ENCODE results near the gene PKIB. TPM values are rescaled to one million over a fixed set of nuclear protein-coding genes. Genes with fewer than 3 reads are reported as not detected.
A peak's percentile ranks its signal among the peaks of the same experiment; 100 is the strongest.

The PKIB gene
- 0.36 TPM for polyA plus RNA-seq (2013)

DNA sequence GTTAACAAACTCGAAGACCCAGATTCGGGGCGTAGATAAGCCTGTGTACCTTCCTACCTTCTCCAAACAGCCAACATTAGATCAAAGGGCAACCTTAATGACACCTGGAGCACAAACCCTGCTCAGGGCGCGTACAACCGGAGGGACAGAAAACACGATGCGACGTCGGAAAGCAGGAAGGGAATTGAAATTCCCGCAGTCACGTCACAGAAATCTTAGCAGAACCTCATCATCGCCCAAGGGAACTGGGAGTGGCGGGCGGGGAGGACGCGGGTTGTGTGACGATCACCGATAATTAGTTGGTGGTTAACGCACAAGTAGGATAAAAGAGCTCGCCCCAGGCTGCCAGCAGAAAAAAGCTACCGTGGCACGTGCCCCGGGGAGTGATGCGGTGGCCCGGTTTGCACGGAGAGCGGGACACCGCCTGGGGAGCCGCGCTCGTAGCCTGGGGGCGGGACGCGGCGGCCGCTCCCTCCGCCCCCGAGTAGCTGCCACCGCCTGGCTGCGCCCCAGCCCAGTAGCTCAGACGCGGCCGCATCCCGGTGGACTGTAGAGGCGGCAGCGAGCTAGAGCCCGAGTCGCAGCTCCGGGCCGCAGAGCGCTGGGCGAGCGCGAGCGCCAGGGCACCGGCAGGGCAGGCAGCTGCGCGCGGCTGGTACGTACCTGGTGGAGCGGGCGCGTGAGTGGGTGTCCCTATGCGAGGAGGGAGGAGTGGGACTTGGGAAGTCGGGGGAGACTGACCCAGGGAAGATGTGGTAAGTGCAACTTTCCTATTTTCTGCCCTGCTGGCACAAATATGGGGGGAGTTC lies at the start of gene PKIB:
Gene PKIB (plus strand): TSS at position 525 of the 809 bp plus-strand sequence. CDS start 107,390 bp downstream, outside the sequence.
- H3K9me3 ChIP-seq (ENCODE audit: control extremely low read depth in 1 of 5, control insufficient read depth in 4 of 5, insufficient read depth in 2 of 5, low read depth in 1 of 5, low read length in 4 of 5), result no peaks in the 10 kb centered on the region
- under 1% methylated on average over 62 of the region's 66 CpGs for WGBS (ENCODE audit: insufficient coverage)
- ChIA-PET POLR2A (no interaction called here), CTCF (interaction anchor here (1.0 to 4.0 kb wide), 4 partner anchors 14 to 230 kb away, joined by 3 to 18 read pairs (median 6); no protein-coding TSS in a partner anchor)
- peak; percentile 76 to 85 (median 81) for DNase-seq
- peaks cover 0 to 47% (median 25%) of the 10 kb centered on the region in 5 experiments for H3K27me3 ChIP-seq (replicated peaks in 2 of 5; ENCODE audit: control insufficient read depth in 4 of 5, insufficient read depth in 5 of 5, low read length in 4 of 5)
- peak within 1 kb of the TSS; percentile 53 to 88 (median 74) for H3K4me3 ChIP-seq (ENCODE audit: control insufficient read depth in 1 of 7, extremely low read depth in 1 of 7, insufficient read depth in 4 of 7, low read depth in 2 of 7, low read length in 6 of 7)
- peaks cover 2 to 21% (median 18%) of the 10 kb centered on the region in 4 experiments for H3K4me1 ChIP-seq (ENCODE audit: control extremely low read depth in 1 of 4, control insufficient read depth in 4 of 4, insufficient read depth in 4 of 4, low read length in 3 of 4)
- no peak within 1 kb of the TSS for H3K27ac ChIP-seq (ENCODE audit: insufficient read depth in 1 of 2, low read depth in 1 of 2, low read length in 2 of 2, poor library complexity in 1 of 2, severe bottlenecking in 2 of 2)
- H3K36me3 ChIP-seq (ENCODE audit: control insufficient read depth in 4 of 4, insufficient read depth in 4 of 4, low read length in 3 of 4), result no peaks in the 10 kb centered on the region

DNA sequence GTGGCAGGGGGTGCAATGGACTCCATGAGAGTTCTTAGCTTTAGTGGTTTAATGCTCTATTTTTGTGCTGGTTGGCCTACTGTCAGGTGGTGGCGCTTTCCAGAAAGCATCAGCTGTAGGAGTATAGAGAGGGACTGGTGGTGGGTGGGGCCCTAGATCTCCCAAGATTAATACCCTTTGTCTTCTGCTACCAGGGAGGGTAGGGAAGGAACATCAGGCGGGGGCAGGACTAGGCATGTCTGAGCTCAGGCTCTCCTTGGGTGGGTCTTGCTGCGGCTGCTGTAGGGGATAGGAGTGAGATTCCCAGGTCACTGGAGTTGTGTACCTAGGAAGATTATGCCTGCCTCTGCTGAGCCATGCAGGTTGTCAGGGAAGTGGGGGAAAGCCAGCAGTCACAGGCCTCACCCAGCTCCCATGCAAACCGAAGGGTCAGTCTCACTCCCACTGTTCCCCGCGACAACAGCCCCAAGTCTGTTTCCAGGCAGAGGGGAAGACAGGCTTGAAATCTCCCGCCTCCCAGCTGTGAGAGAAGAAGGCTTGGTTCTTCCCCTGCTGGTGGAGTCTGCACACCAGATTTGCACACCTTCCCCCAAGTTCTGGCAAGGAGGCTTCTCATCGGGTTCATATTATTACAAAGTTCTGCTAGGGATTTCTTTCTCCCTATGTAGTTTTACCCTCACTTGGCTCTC lies 46.7 kb upstream of the PKIB start:
- Histone ChIP-seq H3K36me3 (ENCODE audit: control insufficient read depth in 4 of 4, insufficient read depth in 4 of 4, low read length in 3 of 4) (no peaks in the 10 kb centered on the region), H3K4me3 (ENCODE audit: control insufficient read depth in 1 of 7, extremely low read depth in 1 of 7, insufficient read depth in 4 of 7, low read depth in 2 of 7, low read length in 6 of 7) (no peak overlapping the region), H3K9me3 (ENCODE audit: control extremely low read depth in 1 of 5, control insufficient read depth in 4 of 5, insufficient read depth in 2 of 5, low read depth in 1 of 5, low read length in 4 of 5) (peaks cover 0 to 4% (median 0%) of the 10 kb centered on the region in 5 experiments), H3K4me1 (ENCODE audit: control extremely low read depth in 1 of 4, control insufficient read depth in 4 of 4, insufficient read depth in 4 of 4, low read length in 3 of 4) (no peaks in the 10 kb centered on the region), H3K27ac (ENCODE audit: insufficient read depth in 1 of 2, low read depth in 1 of 2, low read length in 2 of 2, poor library complexity in 1 of 2, severe bottlenecking in 2 of 2) (no peak overlapping the region), H3K27me3 (replicated peaks in 2 of 5; ENCODE audit: control insufficient read depth in 4 of 5, insufficient read depth in 5 of 5, low read length in 4 of 5) (no peaks in the 10 kb centered on the region)
- no peak for DNase-seq
- ChIA-PET POLR2A (no interaction called here), CTCF (interaction anchor here (1.1 kb wide), 1 partner anchor 33 kb away, joined by 3 read pairs; no protein-coding TSS in a partner anchor)
- WGBS (ENCODE audit: insufficient coverage), result 100% methylated on average over 7 of the region's 8 CpGs

GRCh38 chr6:122564230-122564629 lies 46.0 kb upstream of the PKIB start:
- WGBS (ENCODE audit: insufficient coverage), result 100% methylated on average over 2 of the region's 3 CpGs
- no peaks in the 10 kb centered on the region for H3K36me3 ChIP-seq (ENCODE audit: control insufficient read depth in 4 of 4, insufficient read depth in 4 of 4, low read length in 3 of 4)
- POLR2A ChIA-PET, result no interaction called here
- no peak for DNase-seq
- H3K27ac ChIP-seq (ENCODE audit: insufficient read depth in 1 of 2, low read depth in 1 of 2, low read length in 2 of 2, poor library complexity in 1 of 2, severe bottlenecking in 2 of 2), result no peak overlapping the region
- H3K9me3 ChIP-seq (ENCODE audit: control extremely low read depth in 1 of 5, control insufficient read depth in 4 of 5, insufficient read depth in 2 of 5, low read depth in 1 of 5, low read length in 4 of 5), result peaks cover 0 to 4% (median 0%) of the 10 kb centered on the region in 5 experiments
- no peaks in the 10 kb centered on the region for H3K27me3 ChIP-seq (replicated peaks in 2 of 5; ENCODE audit: control insufficient read depth in 4 of 5, insufficient read depth in 5 of 5, low read length in 4 of 5)
- no peaks in the 10 kb centered on the region for H3K4me1 ChIP-seq (ENCODE audit: control extremely low read depth in 1 of 4, control insufficient read depth in 4 of 4, insufficient read depth in 4 of 4, low read length in 3 of 4)
- no peak overlapping the region for H3K4me3 ChIP-seq (ENCODE audit: control insufficient read depth in 1 of 7, extremely low read depth in 1 of 7, insufficient read depth in 4 of 7, low read depth in 2 of 7, low read length in 6 of 7)
- CTCF ChIA-PET, result interaction anchor here (1.1 kb wide), 1 partner anchor 33 kb away, joined by 3 read pairs; no protein-coding TSS in a partner anchor

- ChIA-PET POLR2A (no interaction called here), CTCF (no interaction called here)
- Histone ChIP-seq H3K36me3 (ENCODE audit: control insufficient read depth in 4 of 4, insufficient read depth in 4 of 4, low read length in 3 of 4) (no peaks in the 10 kb centered on the region), H3K4me1 (ENCODE audit: control extremely low read depth in 1 of 4, control insufficient read depth in 4 of 4, insufficient read depth in 4 of 4, low read length in 3 of 4) (no peaks in the 10 kb centered on the region), H3K9me3 (ENCODE audit: control extremely low read depth in 1 of 5, control insufficient read depth in 4 of 5, insufficient read depth in 2 of 5, low read depth in 1 of 5, low read length in 4 of 5) (peaks cover 0 to 4% (median 0%) of the 10 kb centered on the region in 5 experiments), H3K27ac (ENCODE audit: insufficient read depth in 1 of 2, low read depth in 1 of 2, low read length in 2 of 2, poor library complexity in 1 of 2, severe bottlenecking in 2 of 2) (no peak overlapping the region), H3K4me3 (ENCODE audit: control insufficient read depth in 1 of 7, extremely low read depth in 1 of 7, insufficient read depth in 4 of 7, low read depth in 2 of 7, low read length in 6 of 7) (no peak overlapping the region), H3K27me3 (replicated peaks in 2 of 5; ENCODE audit: control insufficient read depth in 4 of 5, insufficient read depth in 5 of 5, low read length in 4 of 5) (peaks cover 0 to 2% (median 0%) of the 10 kb centered on the region in 5 experiments)
- no peak for DNase-seq
Observed at GRCh38 chr6:122565708-122566107, 44.5 kb upstream of the PKIB start.

DNA sequence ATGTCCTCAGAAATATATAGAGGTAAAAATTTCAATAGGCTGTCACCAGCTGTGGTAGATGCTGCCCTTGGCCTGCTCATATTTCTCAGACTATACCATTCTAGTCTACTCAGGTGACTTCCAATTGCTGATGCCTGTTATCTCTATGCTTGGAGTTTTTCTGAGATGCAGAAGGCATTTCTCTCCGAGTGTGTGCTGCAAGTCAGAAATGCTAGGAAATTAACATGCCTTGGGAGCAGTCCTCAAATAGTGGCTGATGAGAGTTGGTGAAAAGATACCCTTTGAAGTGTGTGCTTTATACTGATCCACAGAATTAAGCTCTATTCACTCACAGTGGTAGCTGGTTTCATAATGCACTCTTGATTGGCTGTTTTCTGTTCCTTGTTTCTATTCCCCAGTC lies 43.2 kb upstream of the PKIB start:
- peaks cover 0 to 2% (median 0%) of the 10 kb centered on the region in 5 experiments for H3K9me3 ChIP-seq (ENCODE audit: control extremely low read depth in 1 of 5, control insufficient read depth in 4 of 5, insufficient read depth in 2 of 5, low read depth in 1 of 5, low read length in 4 of 5)
- ChIA-PET POLR2A (no interaction called here), CTCF (no interaction called here)
- 100% methylated on average over 1 of the region's 1 CpG for WGBS (ENCODE audit: insufficient coverage)
- no peak for DNase-seq
- no peak overlapping the region for H3K27ac ChIP-seq (ENCODE audit: insufficient read depth in 1 of 2, low read depth in 1 of 2, low read length in 2 of 2, poor library complexity in 1 of 2, severe bottlenecking in 2 of 2)
- no peaks in the 10 kb centered on the region for H3K36me3 ChIP-seq (ENCODE audit: control insufficient read depth in 4 of 4, insufficient read depth in 4 of 4, low read length in 3 of 4)
- no peaks in the 10 kb centered on the region for H3K4me1 ChIP-seq (ENCODE audit: control extremely low read depth in 1 of 4, control insufficient read depth in 4 of 4, insufficient read depth in 4 of 4, low read length in 3 of 4)
- peaks cover 0 to 2% (median 0%) of the 10 kb centered on the region in 5 experiments for H3K27me3 ChIP-seq (replicated peaks in 2 of 5; ENCODE audit: control insufficient read depth in 4 of 5, insufficient read depth in 5 of 5, low read length in 4 of 5)
- H3K4me3 ChIP-seq (ENCODE audit: control insufficient read depth in 1 of 7, extremely low read depth in 1 of 7, insufficient read depth in 4 of 7, low read depth in 2 of 7, low read length in 6 of 7), result no peak overlapping the region

DNA sequence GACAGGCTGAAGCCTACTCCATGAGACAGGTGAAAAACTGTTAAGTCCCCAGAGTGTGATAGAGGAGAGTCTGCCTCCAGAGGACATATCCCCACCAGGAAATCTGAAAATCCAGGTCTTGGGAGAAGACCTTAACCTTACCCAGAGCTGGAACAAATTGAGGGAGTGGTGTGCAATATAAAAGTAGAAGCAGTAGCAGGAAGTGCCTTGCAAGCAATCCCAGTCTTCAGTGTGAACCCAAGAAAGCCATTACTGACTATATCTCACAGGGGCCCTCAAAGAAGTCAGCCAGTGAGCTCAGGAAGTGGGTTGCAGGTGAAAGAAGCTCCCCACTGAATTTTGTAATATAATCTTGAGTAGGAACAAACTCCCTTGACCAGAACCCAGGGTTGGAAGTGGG lies 41.9 kb upstream of the PKIB start:
- Histone ChIP-seq H3K27me3 (replicated peaks in 2 of 5; ENCODE audit: control insufficient read depth in 4 of 5, insufficient read depth in 5 of 5, low read length in 4 of 5) (peaks cover 0 to 2% (median 0%) of the 10 kb centered on the region in 5 experiments), H3K27ac (ENCODE audit: insufficient read depth in 1 of 2, low read depth in 1 of 2, low read length in 2 of 2, poor library complexity in 1 of 2, severe bottlenecking in 2 of 2) (no peak overlapping the region), H3K36me3 (ENCODE audit: control insufficient read depth in 4 of 4, insufficient read depth in 4 of 4, low read length in 3 of 4) (no peaks in the 10 kb centered on the region), H3K4me3 (ENCODE audit: control insufficient read depth in 1 of 7, extremely low read depth in 1 of 7, insufficient read depth in 4 of 7, low read depth in 2 of 7, low read length in 6 of 7) (no peak overlapping the region), H3K4me1 (ENCODE audit: control extremely low read depth in 1 of 4, control insufficient read depth in 4 of 4, insufficient read depth in 4 of 4, low read length in 3 of 4) (no peaks in the 10 kb centered on the region), H3K9me3 (ENCODE audit: control extremely low read depth in 1 of 5, control insufficient read depth in 4 of 5, insufficient read depth in 2 of 5, low read depth in 1 of 5, low read length in 4 of 5) (no peaks in the 10 kb centered on the region)
- DNase-seq, result no peak
- CTCF ChIA-PET, result no interaction called here
- POLR2A ChIA-PET, result no interaction called here

GRCh38 chr6:122568797-122569221 lies 41.4 kb upstream of the PKIB start:
- no peak for DNase-seq
- no peaks in the 10 kb centered on the region for H3K36me3 ChIP-seq (ENCODE audit: control insufficient read depth in 4 of 4, insufficient read depth in 4 of 4, low read length in 3 of 4)
- H3K4me1 ChIP-seq (ENCODE audit: control extremely low read depth in 1 of 4, control insufficient read depth in 4 of 4, insufficient read depth in 4 of 4, low read length in 3 of 4), result no peaks in the 10 kb centered on the region
- no peak overlapping the region for H3K4me3 ChIP-seq (ENCODE audit: control insufficient read depth in 1 of 7, extremely low read depth in 1 of 7, insufficient read depth in 4 of 7, low read depth in 2 of 7, low read length in 6 of 7)
- H3K27me3 ChIP-seq (replicated peaks in 2 of 5; ENCODE audit: control insufficient read depth in 4 of 5, insufficient read depth in 5 of 5, low read length in 4 of 5), result peaks cover 0 to 2% (median 0%) of the 10 kb centered on the region in 5 experiments
- WGBS (ENCODE audit: insufficient coverage), result 100% methylated on average over 1 of the region's 3 CpGs
- H3K9me3 ChIP-seq (ENCODE audit: control extremely low read depth in 1 of 5, control insufficient read depth in 4 of 5, insufficient read depth in 2 of 5, low read depth in 1 of 5, low read length in 4 of 5), result no peaks in the 10 kb centered on the region
- POLR2A ChIA-PET, result no interaction called here
- no peak overlapping the region for H3K27ac ChIP-seq (ENCODE audit: insufficient read depth in 1 of 2, low read depth in 1 of 2, low read length in 2 of 2, poor library complexity in 1 of 2, severe bottlenecking in 2 of 2)
- CTCF ChIA-PET, result no interaction called here
